Suprapubic skin (tissue), 4 donors: Measurements from ENCODE around the gene SETD1A. TPM values are rescaled to one million over a fixed set of nuclear protein-coding genes. Genes with fewer than 3 reads are reported as not detected.

Experiments used
- DNase-seq, 2 donors: peaks; one replicate each; pipeline ENCODE4 v3.0.0-alpha.2; 2019; ENCODE audit warnings: low spot score in 2 of 2
- H3K27ac ChIP-seq: fragments of 200-600 bp; sonication (generic); one replicate; pipeline ENCODE4 v1.5.1; 2019
- H3K27me3 ChIP-seq: fragments of 200-600 bp; sonication (generic); one replicate; pipeline ENCODE4 v1.5.1; 2019
- H3K36me3 ChIP-seq: fragments of 200-600 bp; sonication (generic); one replicate; pipeline ENCODE4 v1.5.1; 2019
- H3K4me1 ChIP-seq: fragments of 200-600 bp; sonication (generic); one replicate; pipeline ENCODE4 v1.5.1; 2019
- H3K4me3 ChIP-seq: fragments of 200-600 bp; sonication (generic); one replicate; pipeline ENCODE4 v1.5.1; 2019; ENCODE audit warnings: mild to moderate bottlenecking
- H3K9me3 ChIP-seq: fragments of 200-600 bp; sonication (generic); one replicate; pipeline ENCODE4 v1.5.1; 2019
- EP300 ChIP-seq: sonication (generic); formaldehyde crosslinking; IDR thresholded peaks from one replicate; pipeline ENCODE4 v1.6.1; 2017; ENCODE audit warnings: antibody characterized with exemption
- POLR2A ChIP-seq, 2 donors: fragments of 450-650 bp; IDR thresholded peaks; one replicate each; pipeline ENCODE4 v1.6.1; 2017; ENCODE audit warnings: antibody characterized with exemption in 2 of 2, mild to moderate bottlenecking in 2 of 2, moderate library complexity in 2 of 2
- POLR2AphosphoS5 ChIP-seq, 3 donors: sonication (generic); formaldehyde crosslinking; IDR thresholded peaks; one replicate each; pipeline ENCODE4 v1.6.1; 2017; ENCODE audit warnings: antibody characterized with exemption in 3 of 3
- WGBS: methylation state at CpG from one replicate; pipeline ENCODE4 v1.1.5; 2018; 5-methylcytosine and 5-hydroxymethylcytosine counted together
- total RNA-seq, 4 donors: library from RNA; depleted of rRNA; stranded (reverse); fragments of >200 nt; gene quantifications; one replicate each; pipeline ENCODE4 v1.1.0, GENCODE V29; 2016
- TF ChIP-seq, protein P1 (sequence below), 2 donors: fragments of 200-600 bp in 1 of 2; fragments of 450-650 bp in 1 of 2; sonication (generic) in 1 of 2; IDR thresholded peaks; one replicate each; pipeline ENCODE4 v1.5.1; 2016 to 2019; ENCODE audit warnings: antibody characterized with exemption in 2 of 2, mild to moderate bottlenecking in 1 of 2, moderate library complexity in 1 of 2

Gene SETD1A
- total RNA-seq, 4 donors from 2014 or later = 12.5 to 14.7 (median 13.7) TPM

DNA sequence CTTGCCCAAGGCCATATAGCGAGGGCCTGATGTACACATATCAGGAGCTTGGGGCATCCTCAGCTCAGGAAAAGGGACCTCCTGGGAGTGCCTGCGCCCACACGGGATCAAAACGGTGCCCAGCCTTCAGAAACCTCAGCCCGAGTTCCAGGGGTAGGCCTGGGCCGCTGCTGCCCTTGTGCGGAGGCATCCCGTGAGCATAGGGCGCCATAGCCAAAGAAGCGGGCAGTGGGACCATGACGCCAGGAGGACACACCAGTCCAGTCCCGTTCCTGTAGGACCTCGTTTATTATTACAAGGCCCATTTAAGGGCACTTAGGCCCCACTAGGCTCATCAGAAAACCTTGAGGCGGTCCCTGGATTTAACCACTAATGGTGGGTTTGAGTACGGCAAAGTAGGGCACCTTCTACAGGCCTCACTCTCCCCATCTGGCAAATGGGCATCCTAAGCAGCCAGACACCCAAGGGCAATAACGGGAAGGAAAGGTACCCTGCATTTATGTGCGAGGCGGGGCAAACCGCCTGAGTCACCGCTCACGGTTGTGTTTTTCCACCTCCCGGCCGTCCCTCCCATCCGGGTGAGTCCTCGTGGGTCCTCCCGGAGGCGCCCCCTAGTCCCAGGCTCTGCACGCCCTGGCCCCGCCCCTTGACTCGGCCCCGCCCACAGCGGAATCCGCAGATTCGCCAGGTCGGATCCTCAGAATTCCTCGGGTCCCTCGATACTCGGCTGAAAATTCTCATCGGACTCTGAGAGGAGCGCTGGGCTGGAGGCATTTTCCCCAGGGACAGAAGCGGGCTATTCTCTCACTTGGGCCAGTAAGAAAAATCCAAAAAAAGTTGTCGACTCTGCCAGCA is 726 bp upstream of the SETD1A start:
- H3K4me1 ChIP-seq = peaks cover 33% of the 10 kb centered on the region
- TF ChIP-seq, protein P1, sequence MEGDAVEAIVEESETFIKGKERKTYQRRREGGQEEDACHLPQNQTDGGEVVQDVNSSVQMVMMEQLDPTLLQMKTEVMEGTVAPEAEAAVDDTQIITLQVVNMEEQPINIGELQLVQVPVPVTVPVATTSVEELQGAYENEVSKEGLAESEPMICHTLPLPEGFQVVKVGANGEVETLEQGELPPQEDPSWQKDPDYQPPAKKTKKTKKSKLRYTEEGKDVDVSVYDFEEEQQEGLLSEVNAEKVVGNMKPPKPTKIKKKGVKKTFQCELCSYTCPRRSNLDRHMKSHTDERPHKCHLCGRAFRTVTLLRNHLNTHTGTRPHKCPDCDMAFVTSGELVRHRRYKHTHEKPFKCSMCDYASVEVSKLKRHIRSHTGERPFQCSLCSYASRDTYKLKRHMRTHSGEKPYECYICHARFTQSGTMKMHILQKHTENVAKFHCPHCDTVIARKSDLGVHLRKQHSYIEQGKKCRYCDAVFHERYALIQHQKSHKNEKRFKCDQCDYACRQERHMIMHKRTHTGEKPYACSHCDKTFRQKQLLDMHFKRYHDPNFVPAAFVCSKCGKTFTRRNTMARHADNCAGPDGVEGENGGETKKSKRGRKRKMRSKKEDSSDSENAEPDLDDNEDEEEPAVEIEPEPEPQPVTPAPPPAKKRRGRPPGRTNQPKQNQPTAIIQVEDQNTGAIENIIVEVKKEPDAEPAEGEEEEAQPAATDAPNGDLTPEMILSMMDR (IDR thresholded peaks at IDR 0.05) = peak in 1 of 2 donors; percentile 10
- no peak for TF ChIP-seq EP300
- no peaks in the 10 kb centered on the region for H3K27me3 ChIP-seq
- no peaks in the 10 kb centered on the region for H3K9me3 ChIP-seq
- peaks cover 23% of the 10 kb centered on the region for H3K36me3 ChIP-seq
- peak overlapping the region; percentile 98 for H3K27ac ChIP-seq
- DNase-seq = peak; percentile 93 to 95
- H3K4me3 ChIP-seq = peak overlapping the region; percentile 74
- WGBS = 67% methylated on average over 13 of the region's 42 CpGs

DNA sequence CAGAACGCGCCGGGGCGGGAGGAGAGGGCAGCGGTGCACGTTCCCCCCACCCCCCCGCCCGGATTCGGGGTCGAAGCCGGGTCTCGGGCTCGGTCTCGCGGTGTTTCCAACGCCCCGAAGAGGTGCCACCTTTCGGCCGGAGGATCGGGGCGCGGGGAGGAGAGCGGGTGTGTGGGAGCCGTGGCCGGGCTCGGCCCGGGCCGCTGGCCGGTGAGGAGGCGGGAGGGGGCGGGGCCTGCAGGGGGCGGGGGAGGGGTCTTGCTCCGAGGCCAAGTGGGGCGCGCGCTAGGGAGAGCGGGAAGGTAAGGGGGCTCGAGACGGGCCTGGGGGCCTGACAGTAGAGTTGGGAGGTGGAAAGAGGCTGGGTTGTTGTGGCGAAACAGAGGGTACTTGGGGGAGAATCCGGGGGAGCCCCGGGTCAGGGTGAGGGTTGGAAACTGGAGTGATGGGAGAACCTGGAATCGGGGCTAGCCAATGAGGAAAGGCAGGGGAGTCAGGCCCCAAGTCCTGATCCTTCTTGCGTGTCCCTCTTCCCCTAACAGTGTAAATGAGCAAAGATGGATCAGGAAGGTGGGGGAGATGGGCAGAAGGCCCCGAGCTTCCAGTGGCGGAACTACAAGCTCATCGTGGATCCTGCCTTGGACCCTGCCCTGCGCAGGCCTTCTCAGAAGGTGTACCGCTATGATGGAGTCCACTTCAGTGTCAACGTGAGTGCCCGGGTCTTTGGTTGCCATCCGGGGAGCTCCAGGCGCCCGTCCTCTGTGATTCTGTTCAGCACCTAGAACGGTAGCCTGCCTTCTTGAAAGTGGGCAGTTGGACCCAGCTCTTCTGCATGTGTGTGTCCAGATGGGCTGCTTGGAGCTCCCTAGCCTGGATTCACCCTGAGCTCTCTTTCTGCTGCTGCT is 873 bp downstream of the SETD1A start:
- TF ChIP-seq POLR2A (IDR thresholded peaks at IDR 0.05) (no peak), EP300 (no peak), POLR2AphosphoS5 (IDR thresholded peaks at IDR 0.05) (no peak)
- TF ChIP-seq, protein P1 (IDR thresholded peaks at IDR 0.05) = no peak
- peak in 1 of 2 donors; percentile 76 for DNase-seq
- under 1% methylated on average over 36 of the region's 55 CpGs for WGBS
- Histone ChIP-seq H3K36me3 (peaks cover 39% of the 10 kb centered on the region), H3K27me3 (no peaks in the 10 kb centered on the region), H3K4me1 (peaks cover 29% of the 10 kb centered on the region), H3K4me3 (peak overlapping the region; percentile 74), H3K27ac (peak overlapping the region; percentile 98), H3K9me3 (no peaks in the 10 kb centered on the region)

DNA sequence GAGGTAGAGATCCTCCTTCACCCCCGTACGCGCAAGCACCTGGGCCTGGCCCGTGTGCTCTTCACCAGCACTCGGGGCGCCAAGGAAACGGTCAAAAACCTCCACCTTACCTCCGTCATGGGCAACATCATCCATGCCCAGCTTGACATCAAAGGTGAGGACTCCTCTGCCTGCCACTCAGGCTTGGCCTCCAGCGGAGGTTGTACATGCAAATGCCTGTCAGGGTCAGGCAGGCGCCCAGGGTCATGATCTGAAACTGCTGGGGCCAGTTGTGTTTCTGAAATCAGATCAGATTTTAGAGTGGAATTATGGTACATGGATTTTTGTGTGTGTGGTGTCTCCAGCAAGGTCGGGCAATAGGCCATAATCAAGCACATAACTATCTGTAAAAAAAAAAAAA is 3.8 kb downstream of the SETD1A start:
- Histone ChIP-seq H3K9me3 (no peaks in the 10 kb centered on the region), H3K4me1 (peaks cover 22% of the 10 kb centered on the region), H3K36me3 (peaks cover 69% of the 10 kb centered on the region), H3K27me3 (no peaks in the 10 kb centered on the region), H3K27ac (no peak overlapping the region), H3K4me3 (no peak overlapping the region)
- TF ChIP-seq EP300 = no peak
- TF ChIP-seq, protein P1 (IDR thresholded peaks at IDR 0.05) = no peak
- no peak for TF ChIP-seq POLR2AphosphoS5 (IDR thresholded peaks at IDR 0.05)
- TF ChIP-seq POLR2A (IDR thresholded peaks at IDR 0.05) = no peak
- 92% methylated on average over 11 of the region's 11 CpGs for WGBS
- no peak for DNase-seq

DNA sequence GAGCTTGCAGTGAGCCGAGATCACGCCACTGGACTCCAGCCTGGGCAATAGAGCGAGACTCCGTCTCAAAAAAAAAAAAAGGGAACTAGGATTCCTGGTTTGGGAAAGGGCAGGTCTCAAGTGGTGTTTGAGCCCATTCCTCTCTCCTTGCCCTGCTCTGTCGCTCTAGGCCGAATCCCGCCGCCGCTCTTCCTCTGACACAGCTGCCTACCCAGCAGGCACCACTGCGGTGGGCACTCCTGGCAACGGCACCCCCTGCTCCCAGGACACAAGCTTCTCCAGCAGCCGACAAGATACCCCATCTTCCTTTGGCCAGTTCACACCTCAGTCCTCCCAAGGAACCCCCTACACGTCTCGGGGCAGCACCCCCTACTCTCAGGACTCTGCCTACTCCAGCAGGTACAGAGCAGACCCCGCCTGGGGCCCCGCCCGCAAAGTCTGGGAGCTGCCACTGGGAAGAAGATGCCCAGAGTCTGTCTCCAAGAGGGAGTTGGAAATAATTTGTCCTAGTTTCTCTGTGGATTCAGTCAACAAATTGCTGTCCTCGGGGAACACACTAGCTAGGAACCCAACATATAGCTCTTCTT is 6.5 kb downstream of the SETD1A start:
- TF ChIP-seq POLR2AphosphoS5 (IDR thresholded peaks at IDR 0.05) = no peak
- no peak for TF ChIP-seq POLR2A (IDR thresholded peaks at IDR 0.05)
- no peak for TF ChIP-seq EP300
- Histone ChIP-seq H3K4me1 (peaks cover 5% of the 10 kb centered on the region), H3K9me3 (no peaks in the 10 kb centered on the region), H3K4me3 (no peak overlapping the region), H3K36me3 (peaks cover 95% of the 10 kb centered on the region), H3K27ac (no peak overlapping the region), H3K27me3 (no peaks in the 10 kb centered on the region)
- DNase-seq = no peak
- 92% methylated on average over 18 of the region's 18 CpGs for WGBS

DNA sequence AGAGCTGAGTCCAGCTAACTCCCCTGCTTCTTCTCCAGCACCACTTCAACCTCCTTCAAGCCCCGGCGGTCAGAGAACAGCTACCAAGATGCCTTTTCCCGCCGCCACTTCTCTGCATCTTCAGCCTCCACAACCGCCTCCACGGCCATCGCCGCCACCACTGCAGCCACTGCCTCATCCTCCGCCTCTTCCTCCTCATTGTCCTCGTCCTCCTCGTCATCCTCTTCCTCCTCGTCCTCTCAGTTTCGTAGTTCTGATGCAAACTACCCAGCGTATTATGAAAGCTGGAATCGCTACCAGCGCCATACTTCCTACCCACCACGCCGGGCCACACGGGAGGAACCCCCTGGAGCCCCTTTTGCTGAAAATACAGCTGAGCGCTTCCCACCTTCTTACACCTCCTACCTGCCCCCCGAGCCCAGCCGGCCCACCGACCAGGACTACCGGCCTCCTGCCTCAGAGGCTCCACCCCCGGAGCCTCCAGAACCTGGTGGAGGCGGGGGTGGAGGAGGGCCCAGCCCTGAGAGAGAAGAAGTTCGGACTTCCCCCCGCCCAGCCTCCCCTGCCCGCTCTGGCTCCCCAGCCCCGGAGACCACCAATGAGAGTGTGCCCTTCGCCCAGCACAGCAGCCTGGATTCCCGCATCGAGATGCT is 7.1 kb downstream of the SETD1A start:
- Histone ChIP-seq H3K36me3 (peaks cover 97% of the 10 kb centered on the region), H3K4me1 (no peaks in the 10 kb centered on the region), H3K4me3 (no peak overlapping the region), H3K27me3 (no peaks in the 10 kb centered on the region), H3K27ac (no peak overlapping the region), H3K9me3 (no peaks in the 10 kb centered on the region)
- TF ChIP-seq POLR2A (IDR thresholded peaks at IDR 0.05) = no peak
- TF ChIP-seq, protein P1 (IDR thresholded peaks at IDR 0.05) = no peak
- TF ChIP-seq POLR2AphosphoS5 (IDR thresholded peaks at IDR 0.05) = no peak
- TF ChIP-seq EP300 = no peak
- DNase-seq = no peak
- WGBS = 91% methylated on average over 33 of the region's 33 CpGs
